ENCODE measurements around the gene NYNRIN.

The NYNRIN gene

GRCh38 chr14:24456980-24457379 is 58.2 kb downstream of the NYNRIN start:
- no peak for DNase-seq (ENCODE audit: low read depth)

GRCh38 chr14:24458736-24459135 is 59.9 kb downstream of the NYNRIN start:
- DNase-seq (ENCODE audit: low read depth) = no peak

GRCh38 chr14:24459331-24459730 is 60.5 kb downstream of the NYNRIN start:
- DNase-seq (ENCODE audit: low read depth) = no peak

- no peak for DNase-seq (ENCODE audit: low read depth)
Measured at GRCh38 chr14:24461336-24461735, 62.5 kb downstream of the NYNRIN start.

GRCh38 chr14:24463017-24463883 is 64.4 kb downstream of the NYNRIN start:
- DNase-seq (ENCODE audit: low read depth) = no peak

GRCh38 chr14:24463884-24464785 is 65.3 kb downstream of the NYNRIN start:
- DNase-seq (ENCODE audit: low read depth) = no peak

DNA sequence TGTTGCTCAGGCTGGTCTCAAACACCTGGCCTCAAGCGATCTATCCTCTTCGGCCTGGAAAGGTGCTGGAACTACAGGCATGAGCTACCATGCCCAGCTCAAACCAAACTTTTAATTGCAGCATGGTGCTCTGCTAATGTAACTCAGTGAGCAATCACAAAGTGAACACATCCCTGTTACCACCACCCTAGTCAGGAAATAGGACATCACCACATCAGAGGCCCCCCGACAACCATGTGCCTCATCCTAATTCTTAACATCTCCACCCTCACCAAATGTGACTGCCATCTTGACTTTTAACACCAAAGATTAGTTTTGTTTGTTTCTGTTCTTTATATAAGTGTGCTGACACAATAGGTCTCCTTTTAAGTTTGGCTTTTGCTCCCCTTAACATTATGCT is 66.6 kb downstream of the NYNRIN start:
- DNase-seq (ENCODE audit: low read depth) = no peak

- no peak for DNase-seq (ENCODE audit: low read depth)
Measured at GRCh38 chr14:24465805-24466204, 67.0 kb downstream of the NYNRIN start.

All from activated T-cell treated with anti-CD3 and anti-CD28 coated beads for 48 hours (primary cell).